OCI-LY3 (cell line): ENCODE results near the gene ARF1.

Experiments used
- H2AFZ ChIP-seq: fragments of 200-600, 300-600 bp; shearing (Covaris generic); 2 replicates; pipeline ENCODE4 v1.6.0; 2014; ENCODE audit warnings: antibody characterized with exemption, low read depth, low read length
- H3K27ac ChIP-seq: fragments of 200-600, 300-600 bp; sonication (generic); 2 replicates; pipeline ENCODE4 v1.5.1; 2014; ENCODE audit warnings: mild to moderate bottlenecking, low read length, moderate library complexity, mixed read lengths
- H3K27me3 ChIP-seq: fragments of 200-600, 300-600 bp; sonication (generic); 2 replicates; pipeline ENCODE4 v1.6.1; 2014; ENCODE audit warnings: low read depth, low read length, mixed read lengths
- H3K36me3 ChIP-seq: fragments of 200-600, 300-600 bp; sonication (generic); replicated peaks from 2 replicates; pipeline ENCODE3; 2014; ENCODE audit warnings: low read depth, low read length, mixed read lengths
- H3K4me1 ChIP-seq: fragments of 300-600, 200-600 bp; sonication (generic); 2 replicates; pipeline ENCODE4 v1.6.1; 2014; ENCODE audit warnings: low read length, mixed read lengths
- H3K4me2 ChIP-seq: fragments of 200-600, 300-600 bp; sonication (generic); 2 replicates; pipeline ENCODE4 v1.6.1; 2014; ENCODE audit warnings: low read length, mixed read lengths
- H3K4me3 ChIP-seq: fragments of 300-600, 200-600 bp; sonication (generic); 2 replicates; pipeline ENCODE4 v1.5.1; 2014; ENCODE audit warnings: antibody characterized with exemption, mild to moderate bottlenecking, low read length, moderate library complexity
- H3K79me2 ChIP-seq: fragments of 300-600, 200-600 bp; shearing (Covaris generic); 2 replicates; pipeline ENCODE4 v1.6.1; 2014; ENCODE audit warnings: mild to moderate bottlenecking, low read length, mixed read lengths
- H3K9ac ChIP-seq: fragments of 300-600, 200-600 bp; shearing (Covaris generic); 2 replicates; pipeline ENCODE4 v1.6.0; 2014; ENCODE audit warnings: mild to moderate bottlenecking, low read length, moderate library complexity
- H3K9me3 ChIP-seq: fragments of 200-600, 300-600 bp; shearing (Covaris generic); 2 replicates; pipeline ENCODE4 v1.6.1; 2014; ENCODE audit warnings: low read length, mixed read lengths; ENCODE audit not compliant: insufficient read depth
- H4K20me1 ChIP-seq: fragments of 200-600, 300-600 bp; sonication (generic); 2 replicates; pipeline ENCODE4 v1.6.1; 2016; ENCODE audit warnings: low read length, mixed read lengths; ENCODE audit not compliant: insufficient read depth
- EZH2phosphoT487 ChIP-seq: fragments of 200-600 bp; shearing (Covaris generic); IDR thresholded peaks from 2 replicates; pipeline ENCODE4 v1.6.1; 2018; ENCODE audit warnings: antibody characterized with exemption, mixed run types, low read depth
- TF ChIP-seq, protein P1 (sequence below): fragments of 200-600, 300-600 bp; sonication (generic); IDR thresholded peaks from 2 replicates; pipeline ENCODE4 v1.5.1; 2014; ENCODE audit warnings: antibody characterized with exemption, low read length, low read depth

ARF1 gene

DNA sequence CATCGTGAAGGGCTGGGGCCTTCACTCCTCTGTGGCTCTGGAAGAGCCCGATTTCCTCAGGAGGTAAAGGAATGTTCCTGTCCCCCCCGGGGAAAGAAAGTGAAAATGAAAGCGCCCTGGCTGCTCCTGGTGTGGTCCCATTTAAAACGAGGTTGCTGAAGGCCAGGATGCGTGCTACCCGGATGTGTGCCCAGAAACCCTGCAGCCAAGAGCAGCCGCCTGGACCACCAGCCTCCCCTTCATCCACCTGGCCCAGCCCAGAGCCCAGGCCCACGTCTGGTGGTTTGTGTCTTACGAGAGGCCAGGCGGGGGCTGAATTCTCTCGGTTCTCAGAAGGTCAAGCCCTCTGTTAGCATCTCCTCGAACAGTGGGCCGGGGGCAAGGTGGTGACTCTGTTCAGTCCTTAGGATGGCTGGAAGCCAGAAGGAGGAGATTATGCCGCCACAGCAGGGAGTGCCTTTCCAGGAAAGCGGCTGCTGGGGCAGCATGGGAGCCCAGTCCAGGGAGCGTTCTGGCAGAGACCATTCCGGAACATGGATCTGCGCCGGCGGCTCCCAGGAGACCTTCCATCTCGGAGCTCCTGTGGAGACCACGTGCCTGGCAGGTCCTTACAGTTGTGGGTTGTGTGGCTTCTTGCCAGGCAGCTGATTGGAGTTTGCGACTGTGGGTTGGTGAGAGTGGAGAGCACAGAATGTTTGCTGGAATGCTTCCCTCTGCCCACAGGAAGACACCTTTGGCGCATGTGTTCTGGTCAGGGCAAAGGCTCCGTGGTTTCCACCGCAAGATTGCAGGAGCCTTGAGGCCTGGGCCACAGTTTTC lies 58.9 kb downstream of the ARF1 start:
- Histone ChIP-seq H2AFZ (no peak overlapping the region), H3K36me3 (peaks cover 6% of the 10 kb centered on the region), H3K4me2 (peak overlapping the region; percentile 87), H3K27me3 (peaks cover 6% of the 10 kb centered on the region), H3K79me2 (peaks cover 63% of the 10 kb centered on the region), H3K27ac (no peak overlapping the region), H3K4me1 (peaks cover 16% of the 10 kb centered on the region), H4K20me1 (peaks cover 34% of the 10 kb centered on the region), H3K9ac (peak overlapping the region; percentile 74), H3K9me3 (no peaks in the 10 kb centered on the region), H3K4me3 (peak overlapping the region; percentile 87)
- no peak for TF ChIP-seq EZH2phosphoT487
- TF ChIP-seq, protein P1, sequence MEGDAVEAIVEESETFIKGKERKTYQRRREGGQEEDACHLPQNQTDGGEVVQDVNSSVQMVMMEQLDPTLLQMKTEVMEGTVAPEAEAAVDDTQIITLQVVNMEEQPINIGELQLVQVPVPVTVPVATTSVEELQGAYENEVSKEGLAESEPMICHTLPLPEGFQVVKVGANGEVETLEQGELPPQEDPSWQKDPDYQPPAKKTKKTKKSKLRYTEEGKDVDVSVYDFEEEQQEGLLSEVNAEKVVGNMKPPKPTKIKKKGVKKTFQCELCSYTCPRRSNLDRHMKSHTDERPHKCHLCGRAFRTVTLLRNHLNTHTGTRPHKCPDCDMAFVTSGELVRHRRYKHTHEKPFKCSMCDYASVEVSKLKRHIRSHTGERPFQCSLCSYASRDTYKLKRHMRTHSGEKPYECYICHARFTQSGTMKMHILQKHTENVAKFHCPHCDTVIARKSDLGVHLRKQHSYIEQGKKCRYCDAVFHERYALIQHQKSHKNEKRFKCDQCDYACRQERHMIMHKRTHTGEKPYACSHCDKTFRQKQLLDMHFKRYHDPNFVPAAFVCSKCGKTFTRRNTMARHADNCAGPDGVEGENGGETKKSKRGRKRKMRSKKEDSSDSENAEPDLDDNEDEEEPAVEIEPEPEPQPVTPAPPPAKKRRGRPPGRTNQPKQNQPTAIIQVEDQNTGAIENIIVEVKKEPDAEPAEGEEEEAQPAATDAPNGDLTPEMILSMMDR: no peak

DNA sequence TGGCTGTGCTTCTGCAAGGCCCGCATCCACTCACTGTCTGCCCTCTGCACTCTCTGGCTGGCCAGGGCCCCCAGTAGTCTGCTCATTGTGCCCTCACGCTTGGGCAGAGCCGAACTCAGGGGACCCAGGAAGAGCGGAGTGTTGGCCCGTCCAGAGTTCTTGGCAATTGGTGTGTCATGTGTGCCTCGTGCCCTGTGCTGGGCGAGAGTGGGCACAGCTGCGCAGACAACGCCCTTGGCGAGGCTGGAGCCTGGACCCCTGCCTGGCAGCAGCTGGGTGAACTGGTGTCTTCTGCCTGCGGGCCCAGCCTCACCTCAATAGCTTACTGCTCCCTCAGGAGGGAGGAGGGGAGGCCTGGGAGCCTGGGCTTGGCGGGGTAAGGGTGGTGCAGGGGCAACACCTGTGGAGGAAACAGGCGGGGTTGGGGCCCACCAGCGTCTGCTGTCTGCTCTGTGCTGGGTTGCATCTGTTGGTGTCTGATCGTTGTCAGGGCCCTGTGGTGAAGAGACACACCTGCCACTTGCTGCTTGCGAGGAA lies 59.7 kb downstream of the ARF1 start:
- peaks cover 9% of the 10 kb centered on the region for H3K36me3 ChIP-seq
- H2AFZ ChIP-seq: no peak overlapping the region
- H3K79me2 ChIP-seq: peaks cover 66% of the 10 kb centered on the region
- H3K27ac ChIP-seq: no peak overlapping the region
- H3K4me3 ChIP-seq: no peak overlapping the region
- no peaks in the 10 kb centered on the region for H3K9me3 ChIP-seq
- H3K4me1 ChIP-seq: peaks cover 16% of the 10 kb centered on the region
- H3K4me2 ChIP-seq: peak overlapping the region; percentile 87
- no peaks in the 10 kb centered on the region for H3K27me3 ChIP-seq
- peaks cover 36% of the 10 kb centered on the region for H4K20me1 ChIP-seq
- TF ChIP-seq, protein P1: no peak
- TF ChIP-seq EZH2phosphoT487: no peak
- H3K9ac ChIP-seq: no peak overlapping the region

DNA sequence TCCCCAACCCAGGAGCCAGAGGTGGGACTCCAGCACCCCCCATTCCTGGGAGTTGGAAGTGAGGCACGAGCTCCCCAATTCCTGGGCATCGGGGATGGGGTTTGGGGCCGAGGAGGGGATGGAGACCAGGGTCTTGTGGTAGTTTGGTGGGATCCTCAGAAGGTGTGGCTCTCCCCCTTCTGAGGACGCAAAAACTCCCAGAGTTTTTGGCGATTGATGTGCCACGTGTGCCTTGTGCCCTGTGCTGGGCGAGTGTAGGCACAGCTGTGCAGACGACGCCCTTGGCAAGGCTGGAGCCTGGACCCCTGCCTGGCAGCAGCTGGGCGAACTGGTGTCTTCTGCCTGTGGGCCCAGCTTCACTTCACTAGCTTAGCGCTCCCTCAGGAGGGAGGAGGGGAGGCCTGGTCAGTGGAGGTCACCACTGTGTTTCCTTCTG lies 60.2 kb downstream of the ARF1 start:
- Histone ChIP-seq H3K79me2 (peaks cover 66% of the 10 kb centered on the region), H3K4me1 (peaks cover 16% of the 10 kb centered on the region), H3K36me3 (peaks cover 9% of the 10 kb centered on the region), H3K4me3 (no peak overlapping the region), H3K27me3 (no peaks in the 10 kb centered on the region), H3K9ac (no peak overlapping the region), H3K9me3 (no peaks in the 10 kb centered on the region), H4K20me1 (peaks cover 36% of the 10 kb centered on the region), H3K4me2 (no peak overlapping the region), H3K27ac (no peak overlapping the region), H2AFZ (no peak overlapping the region)
- TF ChIP-seq, protein P1: no peak
- TF ChIP-seq EZH2phosphoT487: no peak

DNA sequence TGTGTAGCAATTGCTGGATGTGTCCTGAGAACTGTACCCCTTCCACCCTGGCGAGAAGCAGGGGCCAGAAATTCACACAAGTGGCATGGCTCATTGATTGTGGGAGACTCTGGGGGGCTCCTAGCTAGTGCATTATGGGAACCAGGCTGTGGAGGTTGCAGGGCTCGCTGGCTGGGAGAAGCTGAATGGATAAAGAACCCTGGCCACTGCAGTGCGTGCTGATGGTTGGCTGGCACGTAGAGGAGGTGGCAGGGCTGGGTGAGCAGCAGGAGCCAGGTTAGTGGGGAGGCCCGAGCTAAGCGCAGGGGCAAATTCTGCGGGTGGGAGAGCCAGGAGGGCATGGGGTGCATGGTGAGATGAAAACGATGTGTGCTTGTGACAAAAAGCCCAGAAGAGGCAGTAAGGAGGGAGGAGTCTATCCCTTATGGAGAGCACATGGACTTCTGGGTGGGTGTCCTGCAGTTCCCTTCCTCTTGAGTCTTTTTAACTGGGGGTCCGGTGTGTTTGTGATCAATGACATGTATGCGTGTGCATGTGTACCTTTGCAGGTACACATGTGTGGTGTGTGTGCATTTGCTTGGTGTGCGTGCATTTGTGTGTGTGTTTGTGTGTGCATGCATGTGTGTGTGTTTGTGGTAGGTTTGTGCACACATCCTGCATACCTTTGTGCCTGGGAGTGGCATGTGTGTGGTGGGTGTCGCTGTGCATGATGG lies 61.1 kb downstream of the ARF1 start:
- H3K4me2 ChIP-seq: no peak overlapping the region

More for the DNA sequence above, 61.1 kb downstream of the ARF1 start:
- H3K9ac ChIP-seq: no peak overlapping the region
- H2AFZ ChIP-seq: no peak overlapping the region
- TF ChIP-seq EZH2phosphoT487: no peak
- TF ChIP-seq, protein P1: no peak
- H3K4me3 ChIP-seq: no peak overlapping the region
- no peaks in the 10 kb centered on the region for H3K27me3 ChIP-seq
- no peak overlapping the region for H3K27ac ChIP-seq
- peaks cover 39% of the 10 kb centered on the region for H4K20me1 ChIP-seq
- H3K36me3 ChIP-seq: peaks cover 12% of the 10 kb centered on the region
- no peaks in the 10 kb centered on the region for H3K9me3 ChIP-seq
- peaks cover 66% of the 10 kb centered on the region for H3K79me2 ChIP-seq
- H3K4me1 ChIP-seq: peaks cover 10% of the 10 kb centered on the region
